Measurements from ENCODE around the gene F2RL2.

Gene F2RL2

GRCh38 chr5:76634661-76635060, 11.5 kb upstream of the F2RL2 start:
- TF ChIP-seq CTCF (conservative IDR thresholded peaks at IDR 0.05; ENCODE audit: low read depth), result no peak
- ChIA-PET POLR2A (ENCODE audit: low non-redundant PET) (no interaction called here), CTCF (interaction anchor here (0.6 kb wide), 1 partner anchor 33 kb away, joined by 3 read pairs; no protein-coding TSS in a partner anchor)
- no peak for DNase-seq (ENCODE audit: low spot score)
- H3K27ac ChIP-seq, result no peak overlapping the region

GRCh38 chr5:76626738-76627137, 3.5 kb upstream of the F2RL2 start:
- no peak for DNase-seq (ENCODE audit: low spot score)
- ChIA-PET POLR2A (ENCODE audit: low non-redundant PET) (no interaction called here), CTCF (no interaction called here)
- TF ChIP-seq CTCF (conservative IDR thresholded peaks at IDR 0.05; ENCODE audit: low read depth), result no peak
- no peak overlapping the region for H3K27ac ChIP-seq

- ChIA-PET POLR2A (ENCODE audit: low non-redundant PET) (no interaction called here), CTCF (interaction anchor here (0.6 kb wide), 1 partner anchor 712 kb away, joined by 3 read pairs; no protein-coding TSS in a partner anchor)
- DNase-seq (ENCODE audit: low spot score), result no peak
- no peak for TF ChIP-seq CTCF (conservative IDR thresholded peaks at IDR 0.05; ENCODE audit: low read depth)
- no peak overlapping the region for H3K27ac ChIP-seq
Observed at GRCh38 chr5:76625087-76625815, 2.0 kb upstream of the F2RL2 start.

GRCh38 chr5:76622076-76622475, 1.1 kb downstream of the F2RL2 start:
- no peak for DNase-seq (ENCODE audit: low spot score)
- CTCF ChIA-PET, result no interaction called here
- POLR2A ChIA-PET (ENCODE audit: low non-redundant PET), result no interaction called here
- no peak overlapping the region for H3K27ac ChIP-seq
- TF ChIP-seq CTCF (conservative IDR thresholded peaks at IDR 0.05; ENCODE audit: low read depth), result no peak

- no peak overlapping the region for H3K27ac ChIP-seq
- ChIA-PET CTCF (interaction anchor here (0.7 kb wide), 1 partner anchor 154 kb away, joined by 3 read pairs; no protein-coding TSS in a partner anchor), POLR2A (ENCODE audit: low non-redundant PET) (no interaction called here)
- no peak for TF ChIP-seq CTCF (conservative IDR thresholded peaks at IDR 0.05; ENCODE audit: low read depth)
- DNase-seq (ENCODE audit: low spot score), result no peak
Observed at GRCh38 chr5:76620166-76620565, 3.0 kb downstream of the F2RL2 start.

- no peak for DNase-seq (ENCODE audit: low spot score)
- CTCF ChIA-PET, result interaction anchor here (0.7 to 1.1 kb wide), 2 partner anchors 15 to 34 kb away, joined by 3 read pairs; no protein-coding TSS in a partner anchor
- TF ChIP-seq CTCF (conservative IDR thresholded peaks at IDR 0.05; ENCODE audit: low read depth), result no peak
- POLR2A ChIA-PET (ENCODE audit: low non-redundant PET), result no interaction called here
- H3K27ac ChIP-seq, result no peak overlapping the region
Observed at GRCh38 chr5:76617675-76618074, 5.5 kb downstream of the F2RL2 start.

All from RWPE1 (cell line).